ENCODE results near the gene PTPN1. TPM values are rescaled to one million over a fixed set of nuclear protein-coding genes. Genes with fewer than 3 reads are reported as not detected.

The PTPN1 gene
- total and polyA plus RNA-seq, 2 of the 13 experiments (the other 11 are each of a cell fraction or from before 2014, with no cell fraction given), result 17.7 to 37.2 TPM

GRCh38 chr20:50464026-50464724, 46.0 kb upstream of the PTPN1 start (continued):
- no peak for TF ChIP-seq PREB (CRISPR knock-in tag; IDR thresholded peaks at IDR 0.05)
- TF ChIP-seq AGO2 (optimal IDR thresholded peaks at IDR 0.05; ENCODE audit: low read depth, low read length), result no peak
- TF ChIP-seq ZMAT3 (CRISPR knock-in tag; conservative IDR thresholded peaks at IDR 0.05), result no peak; the same call in 1 of the 2 replicates
- TF ChIP-seq ZNF337 (CRISPR knock-in tag; IDR thresholded peaks at IDR 0.05; ENCODE audit: borderline replicate concordance, low read depth), result no peak
- TF ChIP-seq JUN (CRISPR knock-in tag; IDR thresholded peaks at IDR 0.05), result no peak; the same call in 1 of the 2 replicates
- peak; percentile 37; the same call in 1 of the 2 replicates for TF ChIP-seq AHR (CRISPR knock-in tag; IDR thresholded peaks at IDR 0.05)
- TF ChIP-seq ZNF574 (CRISPR knock-in tag; IDR thresholded peaks at IDR 0.05), result peak; percentile 64; the same call in 1 of the 2 replicates
- TF ChIP-seq KAT8 (CRISPR knock-in tag; IDR thresholded peaks at IDR 0.05), result no peak
- no peak; the same call in 1 of the 2 replicates for TF ChIP-seq ZNF747 (CRISPR knock-in tag; IDR thresholded peaks at IDR 0.05; ENCODE audit: borderline replicate concordance)
- no peak for TF ChIP-seq PAF1 (CRISPR knock-in tag; IDR thresholded peaks at IDR 0.05)
- TF ChIP-seq ZNF276 (CRISPR knock-in tag; IDR thresholded peaks at IDR 0.05; ENCODE audit: low read depth), result peak; percentile 89; the same call in 1 of the 2 replicates
- no peak for TF ChIP-seq ZBTB34 (CRISPR knock-in tag; IDR thresholded peaks at IDR 0.05)
- peak; percentile 17; the same call in 1 of the 2 replicates for TF ChIP-seq ZNF136 (CRISPR knock-in tag; IDR thresholded peaks at IDR 0.05; ENCODE audit: low read depth)
- peak; percentile 85 for TF ChIP-seq CEBPB (IDR thresholded peaks at IDR 0.05; ENCODE audit: borderline replicate concordance, low read depth, low read length)
- no peak for TF ChIP-seq PRPF4 (IDR thresholded peaks at IDR 0.05; ENCODE audit: low read depth, low read length, poor library complexity, severe bottlenecking)
- no peak for TF ChIP-seq NFE2L2 (IDR thresholded peaks at IDR 0.05; ENCODE audit: low read length)
- TF ChIP-seq NBN (conservative IDR thresholded peaks at IDR 0.05), result no peak
- no peak for TF ChIP-seq CEBPZ (IDR thresholded peaks at IDR 0.05; ENCODE audit: low read length)
- TF ChIP-seq ZFP36L1 (CRISPR knock-in tag; IDR thresholded peaks at IDR 0.05), result no peak; the same call in none of the 2 replicates
